NCI-H774 (cell line): ENCODE results near the gene KREMEN2.
"Not testable (repeated sequence)": the region's sequence is repeated elsewhere in the genome, so short reads cannot be mapped to it uniquely, and the experiment has no call there.

Experiments used
- DNase-seq: peaks from one replicate; lab custom pipeline; 2025; lab: John Stamatoyannopoulos, UW

KREMEN2 gene

DNA sequence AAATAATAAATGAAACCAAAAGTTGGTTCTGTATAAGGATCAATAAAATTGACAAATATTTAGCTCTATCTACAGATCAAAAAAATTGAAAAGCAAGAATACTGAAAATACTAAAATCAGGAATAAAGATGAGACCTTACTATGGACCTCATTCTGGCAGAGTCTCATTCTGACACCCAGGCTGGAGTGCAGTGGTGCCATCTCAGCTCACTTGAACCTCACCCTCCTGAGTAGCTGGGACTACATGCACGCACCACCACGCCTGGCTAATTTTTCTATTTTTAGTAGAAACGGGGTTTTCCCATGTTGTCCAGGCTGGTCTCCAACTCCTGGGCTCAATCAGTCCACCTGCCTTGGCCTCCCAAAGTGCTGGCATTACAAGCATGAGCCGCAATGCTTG, 22.0 kb upstream of the KREMEN2 start:
- DNase-seq: no peak

DNA sequence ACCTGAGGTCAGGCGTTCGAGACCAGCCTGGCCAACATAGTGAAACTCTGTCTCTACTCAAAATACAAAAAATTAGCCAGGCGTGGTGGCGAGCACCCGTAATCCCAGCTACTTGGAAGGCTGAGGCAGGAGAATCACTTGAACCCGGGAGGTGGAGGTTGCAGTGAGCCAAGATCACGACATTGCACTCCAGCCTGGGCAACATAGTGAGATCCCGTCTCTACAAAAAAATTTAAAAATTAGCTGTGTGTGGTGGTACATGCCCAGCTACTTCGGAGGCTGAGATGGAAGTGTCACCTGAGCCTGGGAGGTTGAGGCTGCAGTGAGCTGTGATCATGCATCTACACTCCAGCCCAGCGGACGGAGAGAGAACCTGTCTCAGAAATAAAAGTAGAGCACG, 20.4 kb upstream of the KREMEN2 start:
- DNase-seq: not testable (repeated sequence)

DNA sequence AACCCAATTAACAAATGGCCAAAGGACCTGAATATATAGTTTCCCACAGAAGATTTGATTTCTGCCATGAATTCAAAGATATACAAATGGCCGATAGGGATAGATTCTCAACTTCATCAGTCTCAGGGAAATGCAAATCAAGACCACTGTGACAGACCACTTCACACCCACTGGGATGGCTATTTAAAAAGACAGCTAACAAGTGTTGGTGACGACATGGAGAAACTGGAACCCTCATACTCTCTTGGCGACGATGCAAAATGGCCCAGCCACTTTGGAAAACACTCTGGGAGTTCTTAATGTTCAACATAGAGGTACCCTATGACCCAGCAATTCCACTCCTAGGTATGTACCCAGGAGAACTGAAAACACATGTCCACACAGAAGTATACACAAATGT, 17.4 kb upstream of the KREMEN2 start:
- DNase-seq: no peak

DNA sequence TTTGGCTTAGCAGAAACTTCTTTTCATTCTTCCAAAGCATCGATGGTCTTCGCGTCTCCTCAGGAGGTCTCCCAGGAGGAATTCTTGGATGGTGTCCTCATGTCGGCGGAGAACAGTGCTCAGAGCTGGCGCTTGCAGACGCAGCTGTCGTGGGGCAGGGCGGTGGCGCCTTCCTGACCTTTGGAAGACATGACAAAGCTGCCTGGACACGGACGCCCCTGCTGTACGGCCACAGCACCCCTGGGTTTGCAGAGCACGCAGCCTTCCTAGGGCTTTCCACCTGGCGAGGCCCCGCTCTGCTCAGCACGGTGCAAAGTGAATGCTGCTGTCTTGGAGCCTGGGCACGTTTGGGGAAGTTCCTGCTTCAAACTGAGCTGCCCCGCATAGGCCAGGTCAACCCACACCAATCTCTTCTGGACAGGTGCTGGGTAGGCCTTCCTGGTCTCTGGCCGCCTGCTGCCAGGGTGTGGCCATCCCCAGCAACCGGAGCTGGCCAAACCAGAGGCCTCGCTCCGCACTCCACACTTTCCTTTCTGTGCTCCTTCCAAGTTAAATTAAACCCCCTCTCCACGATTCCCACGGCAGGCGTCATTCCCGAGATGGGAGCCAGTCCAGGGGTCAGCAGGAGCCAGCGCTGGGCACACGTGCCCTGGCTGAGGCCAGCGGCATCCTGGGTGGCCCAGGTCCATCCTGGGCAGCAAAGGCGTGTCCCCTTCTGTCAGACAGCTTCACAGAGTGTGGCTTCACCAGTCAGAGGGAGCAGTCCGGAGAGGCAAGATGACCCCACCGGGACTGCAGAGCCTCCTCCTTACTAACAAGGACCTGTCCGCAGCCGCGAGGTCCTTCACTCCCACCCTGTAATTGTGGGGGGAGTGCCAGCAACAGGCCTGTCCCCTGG, 15.0 kb upstream of the KREMEN2 start:
- DNase-seq: no peak

DNA sequence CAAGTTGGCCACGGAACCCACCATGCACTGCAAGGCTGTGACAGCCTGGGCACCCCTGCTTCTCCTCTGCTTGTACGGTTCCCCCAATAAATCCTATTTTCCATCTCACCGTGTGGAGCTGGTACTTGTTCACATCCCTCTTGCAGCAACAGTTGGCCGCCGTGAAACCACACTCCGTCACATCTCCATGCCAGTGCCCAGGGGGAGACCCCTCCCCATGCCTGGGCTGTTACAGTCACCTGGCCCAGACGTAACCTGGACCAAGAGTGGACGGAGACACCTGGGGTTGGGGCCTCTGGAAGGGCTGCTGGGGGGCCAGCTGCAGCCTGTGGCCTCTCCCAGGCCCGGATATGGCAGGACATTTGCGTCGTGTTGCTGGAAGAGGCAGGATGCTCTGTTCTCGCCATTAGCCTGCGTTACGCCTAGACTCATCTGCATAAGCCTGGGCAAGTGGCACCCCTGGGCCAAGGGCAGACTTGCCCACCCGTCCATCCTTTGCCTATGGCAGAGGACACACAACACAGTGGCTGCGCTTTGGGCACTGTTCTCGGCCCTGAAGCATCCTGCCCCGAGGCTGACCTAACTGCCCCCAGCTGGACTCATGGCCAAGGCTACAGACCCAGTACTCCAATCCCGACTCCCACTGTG, 14.2 kb upstream of the KREMEN2 start:
- no peak for DNase-seq

DNA sequence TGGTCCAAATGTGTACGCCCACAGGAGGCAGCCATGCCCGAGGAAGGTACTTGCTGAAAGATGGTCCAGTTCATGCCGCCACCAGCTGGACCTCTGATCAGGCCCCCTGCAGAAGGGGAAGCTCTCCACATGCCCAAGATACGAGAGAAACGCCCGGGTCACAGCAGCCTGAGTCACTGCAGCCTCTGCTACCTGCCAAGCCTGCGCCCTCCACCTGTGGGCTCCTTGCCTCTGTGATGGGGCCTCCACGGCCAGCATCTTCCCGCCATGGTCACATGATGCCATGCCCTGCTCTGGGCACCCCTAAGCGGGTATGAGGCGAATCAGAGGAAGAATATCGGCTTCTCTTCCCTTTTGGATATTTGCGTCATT, 13.7 kb upstream of the KREMEN2 start:
- no peak for DNase-seq

DNA sequence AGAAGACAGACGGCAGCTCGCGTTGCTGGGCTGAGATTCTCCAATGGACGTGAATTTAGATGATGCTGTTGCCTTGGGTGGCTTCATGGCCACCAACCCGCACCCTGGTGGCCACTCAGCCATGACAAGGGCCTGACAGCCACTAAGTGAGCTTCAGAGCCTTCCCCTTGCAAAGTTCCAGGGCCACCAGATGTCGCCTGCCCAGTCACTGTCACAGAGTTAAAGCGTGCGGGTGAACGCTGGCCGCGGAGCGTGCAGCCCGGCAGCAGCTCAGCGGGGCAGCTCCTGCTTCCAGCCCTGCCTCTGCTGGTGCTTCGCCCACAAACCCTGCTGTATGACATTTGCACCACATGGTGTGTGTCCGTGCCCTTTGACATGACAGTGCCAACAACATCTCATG, 13.3 kb upstream of the KREMEN2 start:
- no peak for DNase-seq

DNA sequence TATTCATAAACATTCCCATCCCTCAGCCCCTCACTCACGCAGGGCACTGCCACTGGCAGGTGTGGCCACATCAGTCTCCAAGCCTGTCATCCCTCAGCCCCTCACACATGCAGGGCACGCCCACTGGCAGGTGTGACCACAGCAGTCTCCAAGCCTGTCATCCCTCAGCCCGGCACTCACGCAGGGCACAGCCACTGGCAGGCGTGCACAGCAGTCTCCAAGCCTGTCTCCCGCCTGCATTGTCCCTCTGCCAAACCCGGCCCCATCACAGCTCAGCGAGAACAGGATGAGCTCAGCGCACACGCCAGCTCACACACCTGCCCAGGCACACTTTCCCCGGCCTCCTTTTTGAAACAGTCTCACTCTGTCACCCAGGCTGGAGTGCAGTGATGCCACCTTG, 11.4 kb upstream of the KREMEN2 start:
- no peak for DNase-seq

DNA sequence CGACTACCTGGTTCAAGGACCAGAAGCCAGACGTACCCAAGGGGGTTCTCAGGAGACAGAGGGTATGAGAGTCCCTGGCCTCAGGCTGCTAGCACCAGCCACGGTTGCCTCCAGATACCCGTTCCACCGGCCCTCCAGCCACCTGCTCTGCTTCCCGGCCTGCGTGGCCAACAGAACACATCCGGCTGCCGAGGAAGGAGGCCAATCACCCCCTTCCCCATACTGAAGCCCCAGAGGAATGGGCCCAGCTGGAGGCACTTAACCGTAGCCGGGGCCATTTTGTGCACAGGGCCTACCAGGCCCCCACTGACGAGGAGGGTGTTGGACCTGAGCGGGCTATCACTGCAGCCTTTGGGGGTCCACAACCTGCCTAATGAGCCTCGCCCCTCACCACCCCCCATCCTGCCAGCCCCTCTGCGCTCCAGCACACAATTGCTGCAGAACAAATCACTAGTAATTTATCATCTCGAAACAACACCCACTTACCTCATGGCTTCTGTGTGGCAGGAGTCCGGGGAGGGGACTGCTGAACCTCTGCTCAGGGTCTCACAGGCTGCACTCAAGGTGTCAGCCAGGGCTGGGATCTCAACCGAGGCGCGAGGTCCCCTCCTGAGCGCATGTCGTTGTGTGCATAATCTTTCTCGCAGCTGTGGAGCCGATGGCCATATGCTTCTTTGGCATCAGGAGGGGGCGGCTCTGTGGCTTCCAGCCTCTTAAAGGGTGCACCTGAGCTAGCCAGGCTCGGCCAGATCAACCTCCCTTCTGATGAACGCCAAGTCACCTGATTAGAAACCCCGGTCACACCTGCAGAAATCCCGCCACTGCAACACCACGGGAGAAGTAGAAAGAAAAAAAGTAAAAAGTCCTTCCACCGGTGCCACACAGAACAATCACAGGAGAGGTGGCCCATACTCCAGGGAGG, 10.1 kb upstream of the KREMEN2 start:
- DNase-seq: no peak

DNA sequence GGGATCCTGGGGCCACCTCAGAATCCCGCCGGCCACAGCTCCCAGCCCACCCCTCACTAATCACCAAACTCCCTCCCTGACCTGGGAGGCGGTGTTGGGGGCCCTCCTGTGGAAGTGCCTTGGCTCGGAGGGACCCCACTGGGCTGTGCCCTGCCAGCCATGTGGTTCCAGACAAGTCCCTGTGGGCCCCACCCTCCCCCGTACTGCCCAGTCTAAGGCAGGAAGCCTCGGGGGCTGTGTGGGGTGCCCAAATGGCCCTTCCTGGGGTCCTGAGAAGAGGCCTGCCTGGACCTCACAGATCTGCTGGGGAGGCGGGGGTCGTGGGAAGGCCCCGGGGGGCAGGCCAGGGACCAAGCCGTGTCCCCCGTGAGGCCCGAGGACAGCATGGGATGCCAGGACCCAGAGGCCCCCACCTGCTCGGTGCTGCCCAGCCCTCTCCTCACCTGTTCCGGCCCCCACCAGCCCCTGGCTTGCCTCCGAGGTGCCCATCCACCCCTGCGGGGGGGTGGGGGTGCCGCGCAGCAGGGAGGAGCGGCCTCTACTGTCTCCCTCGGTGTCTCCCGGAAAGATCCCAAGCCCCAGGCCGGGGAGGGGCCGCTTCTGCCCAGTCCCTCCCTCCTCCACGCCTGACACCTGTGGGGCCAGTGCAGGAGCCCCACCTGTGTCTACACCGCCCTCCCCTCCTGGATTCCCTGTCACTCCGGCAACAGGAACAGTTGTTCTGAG, 9.3 kb upstream of the KREMEN2 start:
- no peak for DNase-seq

DNA sequence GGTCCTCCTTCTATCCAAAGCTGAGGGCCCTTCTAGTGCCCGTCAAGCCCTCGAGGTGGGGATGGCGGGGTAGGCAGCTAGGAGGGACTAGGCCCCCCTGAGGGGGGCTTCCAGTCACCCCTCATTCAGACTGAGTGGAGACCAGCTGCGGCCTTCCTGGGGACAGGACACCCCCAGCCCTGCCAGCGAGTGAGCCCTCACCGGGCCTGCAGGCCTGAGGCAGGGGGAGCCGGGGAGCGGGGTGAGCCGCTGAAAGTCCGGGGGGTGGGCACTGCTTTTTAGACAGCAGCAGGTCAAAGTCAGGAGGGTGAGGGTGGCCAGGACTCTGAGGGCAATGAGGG, 8.7 kb upstream of the KREMEN2 start:
- DNase-seq: no peak

DNA sequence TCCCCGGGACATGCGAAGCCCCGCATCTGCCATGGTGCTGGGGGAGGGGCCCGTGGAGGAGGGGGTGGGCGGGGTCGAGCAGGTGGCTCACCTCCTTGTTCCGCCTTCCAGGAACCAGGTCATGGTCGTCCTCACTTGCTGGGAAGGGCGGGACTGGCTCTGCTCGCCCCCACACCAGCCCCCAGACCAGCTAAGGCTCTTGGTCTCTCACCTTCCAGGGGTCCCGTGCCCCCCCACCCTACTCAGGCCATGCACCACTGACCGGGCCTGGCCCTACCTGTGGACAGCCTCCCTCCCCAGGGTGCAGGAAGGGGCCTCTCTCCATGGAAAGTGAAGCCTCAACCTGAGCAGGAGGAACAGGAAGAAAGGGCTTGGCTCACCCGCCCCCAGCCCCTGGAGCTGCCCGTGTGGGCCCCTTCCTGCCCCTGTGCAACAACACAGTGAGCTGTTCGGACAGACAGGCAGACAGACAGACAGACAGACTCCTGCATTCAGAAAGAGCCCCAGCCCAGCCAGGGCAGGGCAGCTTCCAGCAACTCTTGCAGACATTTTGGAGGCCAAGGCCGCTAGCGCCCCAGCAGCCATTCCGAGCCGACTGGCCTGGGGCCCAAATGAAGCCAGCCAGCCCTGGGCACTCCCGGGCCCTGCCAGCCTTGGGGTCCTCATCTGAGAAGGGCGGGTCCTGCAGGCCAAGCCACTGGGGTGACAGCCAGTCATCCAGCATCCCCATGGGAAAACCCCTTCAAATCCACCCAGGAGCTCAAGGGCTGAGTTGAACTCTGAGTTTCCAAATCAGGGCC, 8.1 kb upstream of the KREMEN2 start:
- no peak for DNase-seq

DNA sequence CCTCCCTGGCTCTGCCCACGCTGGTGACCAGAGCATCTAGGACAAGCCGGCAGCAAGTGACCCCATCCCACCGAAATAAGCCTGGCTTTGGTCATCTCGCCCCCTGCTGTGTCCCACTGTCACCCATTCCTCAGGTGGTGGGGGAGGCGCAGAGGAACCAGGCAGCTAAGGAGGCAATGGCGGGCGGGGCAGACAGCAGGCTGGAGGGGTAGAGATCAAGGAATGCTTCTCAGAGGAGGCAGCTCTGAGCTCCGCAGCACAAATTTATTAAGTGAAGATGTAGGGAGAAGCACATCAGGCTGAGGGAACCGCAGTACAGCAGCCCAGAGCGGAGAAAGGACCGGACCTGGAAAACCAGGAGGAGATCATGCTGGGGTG, 7.5 kb upstream of the KREMEN2 start:
- no peak for DNase-seq

DNA sequence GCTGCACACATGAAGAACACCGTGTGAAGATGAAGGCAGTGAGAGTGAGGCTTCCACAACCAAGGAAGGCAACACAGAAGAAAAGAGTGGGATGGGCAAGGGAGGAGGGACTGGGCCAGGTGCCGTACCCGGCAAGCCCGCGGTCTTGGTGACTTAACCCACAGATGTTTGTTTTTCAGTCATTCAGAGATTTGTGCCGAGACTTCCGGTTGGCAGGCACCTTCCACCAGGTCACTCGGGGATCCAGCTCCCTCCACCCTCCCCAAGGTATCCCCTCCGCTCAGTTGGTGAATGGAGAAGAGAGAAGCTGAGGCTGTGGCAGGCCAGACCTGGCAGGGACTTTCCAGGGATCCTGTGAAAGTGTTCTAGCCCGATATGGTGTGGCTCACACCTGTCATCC, 4.9 kb upstream of the KREMEN2 start:
- DNase-seq: no peak

DNA sequence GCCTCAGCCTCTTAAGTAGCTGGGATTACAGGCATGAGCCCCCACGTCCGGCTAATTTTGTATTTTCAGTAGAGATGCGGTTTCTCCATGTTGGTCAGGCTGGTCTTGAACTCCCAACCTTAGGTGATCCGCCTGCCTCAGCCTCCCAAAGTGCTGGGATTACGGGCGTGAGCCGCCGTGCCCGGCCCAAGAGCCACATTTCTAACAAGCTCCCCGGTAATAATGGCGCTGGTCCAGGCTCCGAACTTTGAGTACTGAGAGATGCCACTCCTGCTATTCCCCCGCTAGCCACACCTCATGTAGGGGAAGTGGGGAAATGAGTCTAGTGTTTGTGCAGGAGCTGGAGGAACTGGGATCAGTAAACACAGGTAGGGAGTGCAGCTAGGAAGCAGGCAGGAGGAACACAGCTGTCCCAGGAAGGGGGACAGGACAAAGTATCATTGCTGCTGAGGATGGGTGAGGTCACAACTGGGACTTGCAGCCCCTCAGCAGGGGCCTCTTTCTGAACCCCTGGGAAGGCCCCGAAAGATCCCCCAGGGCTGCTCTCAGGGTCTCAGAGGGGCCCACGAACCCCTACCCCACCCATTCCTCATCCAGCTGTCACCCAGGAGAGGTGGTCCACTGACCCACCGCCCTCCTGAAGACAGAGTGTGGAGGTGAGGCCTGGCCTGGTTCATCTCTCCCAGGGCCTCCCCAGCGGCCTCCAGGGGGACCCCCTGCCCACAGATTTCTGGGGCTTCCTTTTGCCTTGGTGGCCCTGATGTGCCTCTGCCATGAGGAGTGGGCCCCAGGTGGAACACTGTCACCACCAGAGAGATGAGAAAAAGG, 3.7 kb upstream of the KREMEN2 start:
- DNase-seq: no peak

DNA sequence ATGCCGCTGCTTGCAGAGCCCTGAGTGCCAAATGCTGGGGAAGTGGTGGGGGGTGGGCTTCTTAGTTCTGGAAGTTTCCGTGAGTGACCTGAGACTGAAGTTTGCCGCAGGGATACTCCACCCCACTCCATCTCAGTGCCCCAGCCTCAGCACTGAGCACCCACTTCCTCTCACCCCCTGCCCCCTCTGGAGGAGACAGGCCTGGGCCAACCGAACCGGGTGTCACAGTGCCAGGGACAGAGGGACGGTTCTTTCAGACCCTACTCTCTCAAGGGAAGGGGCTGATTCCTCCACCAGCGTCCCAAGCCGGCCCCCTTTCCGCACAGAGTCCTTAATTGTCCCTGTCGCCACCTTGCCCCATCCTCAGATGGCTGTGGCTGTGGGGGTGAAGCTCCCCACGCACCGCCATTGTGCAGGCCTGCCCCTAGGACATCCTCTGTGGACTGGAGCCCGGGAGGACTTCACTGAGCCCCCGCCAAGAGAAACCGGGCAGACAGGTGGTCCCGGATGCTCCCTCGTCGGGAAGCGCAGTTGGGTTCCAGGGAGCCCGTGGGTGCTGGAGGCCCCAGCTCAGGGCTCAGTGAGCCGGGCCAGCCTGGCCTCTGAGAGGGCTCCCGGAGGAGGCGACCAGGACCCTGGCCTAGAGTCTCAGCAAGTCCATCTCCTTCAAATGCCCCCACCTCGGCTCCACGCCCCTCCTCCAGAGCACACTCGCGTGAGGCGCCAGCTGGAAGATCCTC, 1.6 kb upstream of the KREMEN2 start:
- no peak for DNase-seq

DNA sequence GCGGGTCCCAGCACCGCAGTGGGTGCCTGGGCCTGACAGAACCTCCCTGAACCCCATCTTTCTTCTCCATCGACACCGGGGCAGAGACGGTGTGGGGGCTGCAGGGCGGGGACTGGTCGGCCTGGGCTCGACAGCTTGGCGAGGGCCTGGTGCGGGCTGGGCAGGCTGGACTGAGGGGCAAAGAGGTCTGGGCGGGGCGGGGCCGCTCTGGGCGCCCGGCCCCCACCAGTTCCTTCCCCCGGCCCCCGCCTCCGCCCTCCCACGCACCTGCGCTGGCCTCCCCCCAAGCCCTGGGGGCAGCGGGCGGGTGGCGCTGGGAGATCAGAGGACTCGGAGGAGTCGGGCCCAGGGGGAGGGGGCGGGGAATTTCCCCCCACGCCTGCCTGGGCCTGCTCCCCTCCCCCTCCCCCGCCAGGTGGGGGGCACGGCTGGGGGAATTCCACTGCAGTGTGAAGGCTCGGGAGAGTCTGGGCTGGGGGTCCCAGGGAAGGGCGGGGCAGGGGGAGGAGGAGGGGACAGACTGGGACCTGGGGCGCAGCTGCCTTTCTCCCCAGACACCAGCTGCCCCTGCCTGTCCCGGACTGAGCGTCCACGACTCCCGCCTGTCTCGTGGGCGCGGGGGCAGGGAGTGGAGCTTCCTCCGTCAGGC, 877 bp upstream of the KREMEN2 start:
- DNase-seq: no peak

DNA sequence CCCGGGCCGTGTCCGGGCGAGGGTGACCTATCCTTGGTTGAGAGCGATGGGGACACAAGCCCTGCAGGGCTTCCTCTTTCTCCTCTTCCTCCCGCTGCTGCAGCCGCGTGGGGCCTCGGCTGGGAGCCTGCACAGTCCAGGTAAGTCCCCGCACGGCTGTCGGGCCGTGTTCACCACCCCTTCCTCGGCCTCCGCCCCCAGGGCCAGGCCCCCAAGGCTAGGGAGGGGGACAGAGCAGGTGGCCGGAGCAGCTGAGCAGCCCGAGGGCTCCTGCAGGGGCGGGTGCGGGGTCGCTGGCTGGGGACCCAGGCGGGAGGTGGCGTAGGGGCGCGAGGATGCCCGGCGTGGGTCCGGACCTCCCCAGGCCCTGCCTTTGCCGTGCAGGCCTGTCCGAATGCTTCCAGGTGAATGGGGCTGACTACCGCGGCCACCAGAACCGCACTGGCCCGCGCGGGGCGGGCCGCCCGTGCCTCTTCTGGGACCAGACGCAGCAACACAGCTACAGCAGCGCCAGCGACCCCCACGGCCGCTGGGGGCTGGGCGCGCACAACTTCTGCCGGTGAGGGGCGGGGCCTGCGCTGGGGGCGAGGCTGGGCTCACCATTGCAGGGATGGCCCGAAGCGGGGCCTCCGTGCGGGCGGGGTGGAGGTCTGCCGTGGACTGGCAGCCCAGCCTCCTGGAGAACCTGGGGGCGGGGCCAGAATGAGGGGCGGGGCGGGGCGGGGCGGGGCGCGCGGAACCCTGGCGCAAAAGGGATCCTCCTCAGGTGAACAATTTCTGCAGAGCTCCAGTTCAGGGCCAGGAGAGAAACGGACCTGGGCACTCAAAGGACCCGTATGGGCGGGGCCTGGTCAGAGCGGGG, 631 bp downstream of the KREMEN2 start:
- peak; percentile 39 for DNase-seq
